Ramos (cell line): Measurements from ENCODE around the gene COL4A1.

ENCODE experiments used
- in situ Hi-C: fragments of 300-500 bp; cut with MboI; formaldehyde crosslinking; loops from one replicate; pipeline ENCODE4 v1.14.3; 2022; ENCODE audit warnings: low sequenced_read_pairs; ENCODE audit not compliant: unreplicated experiment

The COL4A1 gene

DNA sequence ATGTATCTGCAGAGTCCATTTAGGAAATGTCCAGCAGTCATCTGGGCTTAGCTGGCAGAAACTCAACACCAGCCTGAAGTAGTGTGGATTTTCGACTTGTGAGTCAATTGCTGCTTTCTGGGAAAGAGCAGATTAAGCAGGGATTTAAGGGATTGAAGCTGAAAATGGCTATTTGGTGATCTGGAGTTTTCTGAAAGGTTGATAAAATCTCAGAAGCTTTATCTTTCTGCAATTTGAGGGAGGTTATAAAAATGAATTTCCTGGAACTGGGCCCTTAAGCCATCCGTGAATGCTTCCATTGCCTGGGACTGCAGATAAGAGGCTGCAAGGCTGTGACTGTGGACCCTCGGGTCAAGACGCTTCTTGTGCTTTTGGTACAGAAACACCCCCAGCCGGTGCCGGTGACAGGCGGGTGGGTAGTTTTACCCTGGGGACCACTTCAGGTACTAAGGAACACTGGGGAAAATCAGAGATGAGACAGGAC lies 61.5 kb downstream of the COL4A1 start:
- in situ Hi-C loops: no loop called here

- in situ Hi-C loops: no loop called here
Measured at GRCh38 chr13:110244976-110245375, 62.0 kb downstream of the COL4A1 start.

- in situ Hi-C loops: no loop called here
Measured at GRCh38 chr13:110244071-110244830, 62.7 kb downstream of the COL4A1 start.

DNA sequence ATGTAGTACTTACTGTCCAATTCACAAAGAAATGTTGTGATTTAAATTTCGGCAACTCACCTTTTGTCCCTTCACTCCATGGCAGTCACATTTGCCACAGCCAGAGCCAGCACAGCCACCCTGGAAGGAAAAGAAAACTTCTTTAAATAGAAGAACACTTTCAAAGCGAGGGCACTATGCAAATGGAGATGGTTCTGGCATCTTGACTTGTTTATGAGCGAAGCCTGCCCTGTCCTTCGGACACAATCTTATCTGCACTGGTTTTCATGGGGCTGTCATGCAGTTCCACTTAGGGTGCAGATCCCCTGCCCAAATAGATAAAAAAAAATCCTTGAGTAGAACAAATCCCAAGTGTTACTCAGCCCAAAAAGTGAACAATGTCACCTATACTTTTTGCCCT lies 64.3 kb downstream of the COL4A1 start:
- in situ Hi-C loops: no loop called here

GRCh38 chr13:110240943-110241342 lies 66.0 kb downstream of the COL4A1 start:
- in situ Hi-C loops: no loop called here

- in situ Hi-C loops: no loop called here
Measured at GRCh38 chr13:110240352-110240751, 66.6 kb downstream of the COL4A1 start.

DNA sequence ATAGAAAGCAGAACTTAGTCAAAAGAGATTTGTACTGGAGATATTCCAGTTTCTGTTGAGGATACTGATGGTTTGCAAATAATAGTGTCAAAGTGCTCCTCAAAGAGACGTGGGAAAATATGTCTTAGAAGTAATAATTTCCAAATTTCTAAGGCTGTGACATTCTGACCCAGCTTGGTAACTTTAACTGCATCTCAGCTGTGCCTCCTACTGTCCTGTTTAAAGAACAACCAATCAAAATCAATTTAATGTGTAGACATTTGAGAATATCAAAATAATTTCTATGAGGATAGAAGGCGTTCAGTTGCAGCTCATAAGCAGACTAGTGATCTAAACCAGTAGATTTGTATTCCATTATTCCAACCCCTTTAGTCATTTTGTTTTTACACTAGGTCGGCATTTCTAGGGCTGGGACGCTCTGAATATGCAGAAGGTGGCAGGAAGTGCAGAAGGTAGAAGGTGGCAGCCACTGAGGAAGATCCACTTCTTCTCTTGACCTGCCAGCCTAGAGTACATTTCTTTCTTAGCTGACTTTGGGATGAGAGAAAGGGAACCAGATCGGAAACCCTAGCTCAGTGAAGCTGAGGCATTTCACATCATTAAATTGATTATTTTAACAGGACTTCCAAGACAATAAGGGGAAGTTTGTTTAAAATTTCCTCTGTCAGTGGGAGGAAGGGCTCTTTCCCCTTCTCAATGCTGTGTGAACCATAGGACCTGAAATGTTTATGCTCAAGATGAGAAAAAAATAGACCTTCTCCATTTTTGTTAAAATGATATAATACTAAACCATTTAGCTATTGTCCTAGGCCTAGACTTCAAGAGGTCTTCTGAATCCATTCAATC lies 67.5 kb downstream of the COL4A1 start:
- in situ Hi-C loops: no loop called here

DNA sequence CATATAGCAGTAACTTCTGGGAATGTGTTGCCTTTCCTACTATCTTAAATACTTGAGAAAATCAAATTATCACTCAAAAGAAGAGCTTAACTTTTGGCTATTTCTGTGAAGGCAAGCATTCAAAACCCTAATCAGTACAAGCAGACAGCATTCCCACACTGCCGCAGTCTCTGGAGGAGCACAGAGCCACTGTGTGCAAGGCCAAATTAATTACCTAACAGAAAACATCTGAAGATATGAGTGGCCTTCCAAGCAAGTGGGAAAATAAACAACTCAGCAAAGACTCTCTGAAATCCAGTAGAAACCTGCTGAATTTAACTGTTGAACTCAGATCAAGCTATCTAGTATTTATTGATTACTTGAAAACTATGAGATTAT lies 68.2 kb downstream of the COL4A1 start:
- in situ Hi-C loops: no loop called here

DNA sequence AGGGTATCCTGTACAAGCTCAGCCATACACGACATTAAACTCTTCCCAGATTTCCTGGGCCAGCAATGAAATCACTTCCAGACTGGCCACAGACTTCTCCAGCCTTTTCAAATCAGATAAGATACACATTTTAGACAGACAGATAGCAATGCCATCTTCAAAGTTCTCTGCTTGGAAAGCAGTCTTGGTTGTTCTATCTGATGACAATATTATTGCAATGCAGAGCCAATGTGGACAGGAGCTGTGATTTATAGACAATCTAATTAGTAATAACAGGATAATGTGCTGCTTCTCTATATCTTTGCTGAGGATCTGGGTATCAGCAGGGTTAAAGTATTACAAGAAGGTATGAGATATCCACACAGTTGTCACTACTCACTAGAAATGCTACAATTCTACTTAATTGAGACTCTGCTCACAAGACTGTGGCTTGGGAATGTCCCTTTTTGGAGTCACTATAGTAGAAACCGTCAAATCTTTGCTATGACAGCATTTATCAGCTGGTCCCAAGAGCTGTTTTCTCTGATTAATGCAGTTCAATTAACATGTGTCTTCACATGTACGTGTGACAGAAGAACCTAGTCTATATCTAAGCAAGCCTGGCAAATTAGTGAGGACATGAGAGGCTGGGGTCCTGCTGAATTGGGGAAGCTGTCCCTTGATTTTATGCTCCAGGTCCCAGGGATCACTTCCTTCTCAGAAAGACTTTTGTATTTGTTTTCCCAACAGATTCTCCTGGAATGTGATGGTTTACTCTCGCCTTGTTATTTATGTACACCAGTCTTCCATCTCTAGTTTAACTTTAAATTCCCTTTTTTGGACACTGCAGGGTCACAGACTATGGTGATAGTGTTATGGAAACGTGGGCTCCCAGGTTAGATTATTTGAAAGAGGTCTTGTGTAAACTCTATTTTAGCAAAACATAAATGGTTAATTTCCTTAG lies 68.8 kb downstream of the COL4A1 start:
- in situ Hi-C loops: no loop called here

DNA sequence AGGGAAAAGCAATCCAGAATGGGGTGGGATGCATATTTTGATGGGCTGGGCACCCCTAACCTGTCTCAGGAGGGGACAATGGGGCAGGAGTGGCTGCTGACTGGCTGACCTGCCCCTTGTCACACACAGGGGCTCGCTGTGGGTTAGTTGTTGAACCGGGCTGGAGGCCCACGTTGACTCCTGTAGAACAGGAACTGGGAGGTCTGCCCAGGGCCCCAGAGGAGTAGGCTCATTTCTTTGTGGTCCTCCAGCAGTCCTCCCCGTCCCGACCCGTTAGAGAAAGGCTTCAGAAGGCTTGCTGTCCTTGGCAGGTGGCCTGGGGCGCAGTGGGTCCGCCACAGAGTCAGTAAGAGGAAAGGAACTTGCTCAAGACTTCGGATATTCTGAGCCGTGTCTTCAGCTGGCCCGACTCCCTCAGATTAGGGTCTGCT lies 70.1 kb downstream of the COL4A1 start:
- in situ Hi-C loops: no loop called here

GRCh38 chr13:110236431-110236830 lies 70.5 kb downstream of the COL4A1 start:
- in situ Hi-C loops: no loop called here

- in situ Hi-C loops: no loop called here
Measured at GRCh38 chr13:110234532-110234931, 72.4 kb downstream of the COL4A1 start.

DNA sequence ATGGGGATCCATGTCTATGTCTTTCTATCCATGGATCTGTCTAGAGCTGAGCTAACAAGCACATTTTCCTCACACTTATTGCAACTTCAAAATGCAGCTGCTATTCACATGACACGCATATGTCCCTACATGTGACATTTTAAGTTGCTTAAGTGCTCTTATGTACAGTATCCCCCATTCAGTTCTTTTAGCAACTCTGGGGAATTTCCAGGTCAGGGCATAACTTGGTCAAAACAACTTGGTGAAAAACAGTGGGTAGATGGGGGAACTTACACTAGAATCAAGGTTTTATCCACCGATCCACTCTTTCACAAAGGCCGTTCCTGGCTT lies 73.0 kb downstream of the COL4A1 start:
- in situ Hi-C loops: no loop called here

- in situ Hi-C loops: no loop called here
Measured at GRCh38 chr13:110233181-110233950, 73.6 kb downstream of the COL4A1 start.

DNA sequence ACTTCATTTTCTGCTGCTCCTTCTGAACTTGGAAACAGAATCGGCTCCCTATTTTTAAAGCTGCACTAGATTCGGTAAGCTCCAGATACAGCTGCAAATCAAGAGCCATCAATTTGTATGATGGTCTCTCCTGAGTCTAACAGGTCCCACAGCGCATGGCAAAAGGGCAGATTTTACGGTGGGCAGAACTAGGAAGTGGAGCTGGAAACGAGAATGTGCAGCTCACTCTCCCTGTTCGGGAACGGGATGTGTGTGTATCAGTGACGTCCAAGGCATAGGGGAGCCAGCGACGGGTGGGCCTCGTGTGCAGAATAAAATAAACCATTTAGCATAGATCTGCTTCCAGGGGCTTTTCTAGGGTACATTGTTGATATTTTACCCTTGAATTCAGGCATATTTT lies 74.2 kb downstream of the COL4A1 start:
- in situ Hi-C loops: no loop called here

GRCh38 chr13:110232142-110232541 lies 74.8 kb downstream of the COL4A1 start:
- in situ Hi-C loops: no loop called here

DNA sequence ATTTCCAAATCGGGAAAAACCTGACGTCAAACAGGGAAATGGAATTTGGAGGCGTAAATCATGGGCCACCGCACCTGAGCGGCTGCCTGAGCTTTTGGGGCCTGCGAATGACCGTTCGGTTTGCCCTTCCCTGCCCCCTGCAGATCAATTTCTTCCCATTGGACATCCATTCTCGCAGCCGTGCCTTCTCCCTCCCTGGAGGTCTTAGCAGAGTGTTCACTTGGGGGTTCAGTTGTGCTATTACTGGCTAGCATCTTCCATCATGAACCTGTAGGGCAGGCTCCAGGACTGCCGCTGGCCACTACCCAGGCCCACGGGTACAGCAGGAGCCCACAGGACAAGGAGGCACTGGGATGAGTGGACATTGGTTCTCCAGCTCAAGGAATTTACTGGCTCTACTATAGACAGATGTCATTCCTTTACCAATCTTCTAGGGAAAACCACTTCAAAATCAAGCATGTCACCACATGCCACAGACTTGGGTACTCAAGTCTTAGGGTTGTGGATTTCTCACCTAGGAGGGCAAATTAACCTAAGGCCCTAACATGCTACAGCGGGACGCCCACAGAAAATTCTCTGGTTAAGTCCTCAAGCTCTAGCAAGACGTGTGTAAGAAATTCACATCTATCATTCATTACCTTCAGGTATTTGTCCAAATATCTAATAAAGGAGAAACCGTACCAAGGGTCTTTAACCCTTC lies 75.5 kb downstream of the COL4A1 start:
- in situ Hi-C loops: no loop called here

GRCh38 chr13:110230661-110231347 lies 76.2 kb downstream of the COL4A1 start:
- in situ Hi-C loops: no loop called here
